H54 (cell line): Measurements from ENCODE around the gene C1QL2.

ENCODE experiments used
- DNase-seq: peaks from one replicate; pipeline ENCODE4 v3.0.0; 2011; ENCODE audit warnings: low spot score, mixed read lengths; ENCODE audit not compliant: insufficient read length
- FAIRE-seq: peaks from 3 replicates; lab custom pipeline; 2011; peaks lifted over from hg19 to GRCh38; lab: Jason Lieb, UNC
- POLR2A ChIP-seq: IDR thresholded peaks from 2 replicates; pipeline ENCODE4 v1.6.1; 2011; ENCODE audit warnings: low read depth, mild to moderate bottlenecking, low read length

C1QL2 gene

DNA sequence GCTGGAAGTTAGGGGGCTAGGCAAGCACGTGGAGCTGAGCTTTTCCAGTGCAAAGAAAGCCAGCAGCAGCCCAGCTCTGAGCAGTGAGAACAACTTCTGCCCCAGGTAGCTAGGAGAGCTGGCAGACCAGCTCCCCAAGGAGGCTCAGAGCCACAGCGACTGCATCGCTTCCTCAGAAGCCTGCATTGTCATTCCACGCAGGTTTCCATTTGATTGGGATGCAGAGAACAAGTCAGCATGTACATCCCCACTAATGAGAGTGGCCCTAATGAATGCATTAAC, 45.1 kb downstream of the C1QL2 start:
- FAIRE-seq (no peak), DNase-seq (no peak)
- TF ChIP-seq POLR2A: no peak

DNA sequence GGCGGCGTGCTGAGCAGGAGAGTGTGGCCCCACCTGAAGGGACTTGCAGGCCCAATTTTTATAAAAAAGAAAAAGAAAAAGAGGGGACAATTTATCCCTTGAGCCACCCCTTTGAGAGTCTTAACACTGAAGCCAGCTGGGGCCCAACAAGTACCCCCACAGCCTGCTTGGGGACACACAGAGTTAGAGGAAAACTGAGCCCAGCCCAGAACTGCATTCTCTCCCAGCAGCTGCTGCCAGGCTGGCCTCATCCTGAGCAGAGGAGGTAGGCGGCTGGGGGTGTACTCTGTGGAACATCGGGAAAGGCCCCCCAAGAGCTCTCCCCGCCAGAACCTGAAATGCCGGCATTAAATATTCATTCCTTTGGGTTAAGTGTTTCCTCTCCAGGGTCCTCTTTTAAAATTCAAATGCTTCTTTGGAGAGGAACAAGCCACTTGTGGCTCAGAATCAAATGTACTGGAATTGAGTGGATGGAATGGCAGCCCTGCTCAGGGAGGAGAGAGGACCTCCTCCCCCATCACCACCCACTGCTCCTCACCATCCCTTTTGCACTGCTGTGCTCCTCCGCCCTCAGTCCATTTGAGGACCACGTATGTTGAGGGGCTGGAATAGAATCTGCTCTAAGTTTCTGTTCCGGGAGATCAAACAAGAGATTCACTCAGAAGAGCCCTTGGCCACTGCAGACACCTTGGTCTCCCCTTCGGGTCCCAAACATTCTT, 45.6 kb downstream of the C1QL2 start:
- DNase-seq: no peak
- FAIRE-seq: no peak
- TF ChIP-seq POLR2A: no peak

DNA sequence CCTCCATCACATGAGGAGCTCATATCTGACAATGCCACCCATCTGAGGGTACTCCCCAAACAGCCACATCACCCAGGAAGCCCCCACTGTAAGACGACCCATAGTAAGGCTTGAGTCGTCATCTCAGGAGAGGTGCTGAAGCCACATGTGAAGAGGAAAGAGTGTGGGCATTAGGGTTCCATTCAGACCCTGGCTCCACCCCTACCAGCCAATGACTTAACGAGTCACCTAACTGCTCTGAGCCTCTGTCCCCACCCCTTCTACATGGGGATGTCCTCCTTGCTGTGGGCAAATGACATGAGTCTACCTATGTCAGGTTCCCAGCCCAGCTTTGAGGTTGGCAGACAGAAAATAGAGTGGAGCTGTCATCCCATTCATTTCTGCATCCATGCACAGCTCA, 46.3 kb downstream of the C1QL2 start:
- FAIRE-seq (no peak), DNase-seq (no peak)
- TF ChIP-seq POLR2A: no peak

DNA sequence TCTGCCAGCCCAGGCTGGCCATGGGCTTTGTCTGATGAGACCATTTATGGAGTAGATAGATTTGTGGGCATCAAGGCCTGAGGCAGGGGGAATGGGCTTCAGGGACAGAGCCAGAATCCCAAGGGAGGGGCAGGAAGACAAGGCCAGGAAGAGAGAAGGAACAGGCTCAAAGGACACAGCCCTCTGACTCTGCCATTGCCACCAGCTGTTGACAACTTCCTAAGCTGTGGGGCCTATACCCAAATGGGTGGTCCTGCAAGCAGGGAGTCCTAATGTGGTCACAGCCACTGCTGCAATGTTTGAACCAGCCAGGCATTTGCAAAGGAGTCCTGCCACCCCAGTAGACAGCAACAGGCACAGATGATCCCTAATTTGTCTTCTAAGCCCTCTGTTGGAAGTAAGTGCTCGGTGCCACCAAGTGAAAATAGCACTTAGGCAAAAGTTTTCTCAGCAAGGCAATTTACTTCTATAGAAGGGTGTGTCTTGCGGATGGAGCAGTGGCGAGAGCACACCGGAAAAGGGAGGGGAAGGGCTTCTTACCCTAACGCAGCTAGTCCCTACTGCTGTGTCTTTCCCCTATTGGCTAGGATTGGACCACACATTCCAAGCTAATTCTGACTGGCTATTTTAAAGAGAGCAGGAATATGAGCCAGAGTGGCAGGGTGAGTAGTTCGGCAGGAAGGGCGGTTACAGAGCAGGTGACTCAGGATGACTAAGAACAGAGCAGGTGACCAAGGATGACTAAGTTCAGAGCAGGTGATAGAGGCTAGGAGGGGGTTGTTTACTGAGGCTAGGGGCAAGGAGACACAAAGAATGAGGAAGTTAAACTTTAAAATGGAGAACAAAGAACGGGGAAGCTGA, 47.2 kb downstream of the C1QL2 start:
- TF ChIP-seq POLR2A: no peak
- FAIRE-seq: no peak
- DNase-seq: no peak

DNA sequence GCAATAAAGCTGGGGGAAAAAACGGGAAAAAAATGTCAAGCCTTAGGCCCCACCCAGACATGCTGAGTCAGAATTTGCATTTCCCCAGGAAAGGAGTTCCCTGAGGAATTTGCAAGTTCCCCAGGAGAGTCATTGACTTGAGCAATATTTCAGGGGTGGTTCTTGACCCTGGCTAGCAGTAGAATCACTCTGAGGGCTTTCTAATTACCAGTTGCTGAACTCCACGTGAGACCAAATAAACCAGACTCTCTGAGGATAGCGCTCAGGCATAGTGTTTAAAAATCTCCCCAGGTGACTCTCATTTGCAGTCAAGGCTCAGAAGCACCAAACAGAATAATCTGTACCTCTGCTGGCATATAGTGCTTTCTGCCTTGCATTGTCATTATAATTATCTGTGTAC, 48.7 kb downstream of the C1QL2 start:
- no peak for TF ChIP-seq POLR2A
- FAIRE-seq (no peak), DNase-seq (no peak)

DNA sequence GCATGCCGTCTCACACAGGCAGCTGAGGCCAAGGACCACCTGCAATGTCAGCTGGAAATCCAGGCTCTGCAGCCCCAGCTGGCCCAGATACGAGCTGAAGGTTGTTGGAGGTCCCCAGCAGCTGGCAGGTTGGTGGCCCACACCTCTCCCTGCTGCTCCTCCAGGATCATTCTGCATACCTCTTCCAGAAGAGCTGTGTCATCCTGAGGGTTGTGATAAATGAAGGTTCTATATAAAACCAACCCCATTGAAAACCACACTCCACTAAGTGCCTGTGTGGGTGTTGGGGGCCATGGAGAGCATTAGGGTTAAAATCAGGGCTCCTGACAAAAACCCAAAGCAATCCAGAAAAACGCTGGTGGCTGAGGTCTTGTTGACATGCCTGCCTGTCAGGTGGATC, 50.4 kb downstream of the C1QL2 start:
- DNase-seq (no peak), FAIRE-seq (no peak)
- TF ChIP-seq POLR2A: no peak

DNA sequence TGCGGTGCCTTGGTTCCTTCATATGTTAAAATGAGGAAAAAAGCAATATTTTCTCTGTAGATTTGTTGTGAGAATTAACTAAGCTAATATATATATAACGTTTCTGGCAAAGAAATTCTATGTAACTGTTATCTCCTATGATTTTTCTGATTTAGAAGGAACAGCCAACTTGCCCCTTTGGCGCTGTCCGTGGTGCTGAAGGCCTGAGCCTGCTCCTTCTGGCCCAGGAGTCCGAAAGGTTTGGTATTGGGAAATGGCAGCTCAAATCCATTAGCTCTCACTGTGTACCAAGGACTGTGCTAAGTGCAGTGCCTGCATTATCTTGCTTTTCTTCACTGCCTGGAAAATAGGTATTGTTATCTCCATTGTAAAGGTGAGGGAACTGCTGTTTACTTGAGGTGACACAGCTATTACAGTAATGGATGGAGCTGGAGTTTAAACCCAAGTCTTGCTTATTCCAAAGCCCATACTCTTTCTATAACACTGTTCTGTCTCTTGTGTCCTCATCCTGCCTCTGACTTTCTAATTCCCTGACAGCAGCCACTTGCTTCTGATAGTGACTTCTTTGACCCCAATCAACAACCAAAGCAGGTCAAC, 52.2 kb downstream of the C1QL2 start:
- FAIRE-seq: no peak
- no peak for TF ChIP-seq POLR2A

More for the DNA sequence above, 52.2 kb downstream of the C1QL2 start:
- DNase-seq: no peak
